Endodermal cell (in vitro differentiated cells): Measurements from ENCODE around the gene BANP. TPM values are rescaled to one million over a fixed set of nuclear protein-coding genes. Genes with fewer than 3 reads are reported as not detected.
"Not testable (repeated sequence)": the region's sequence is repeated elsewhere in the genome, so short reads cannot be mapped to it uniquely, and the experiment has no call there.

Experiments used
- DNase-seq: peaks from one replicate; pipeline ENCODE4 v3.0.0-alpha.2; 2017
- H3K27ac ChIP-seq: 2 replicates; pipeline ENCODE4 v1.5.1; 2013; ENCODE audit warnings: mild to moderate bottlenecking, low read depth, low read length, moderate library complexity
- H3K27me3 ChIP-seq: 2 replicates; pipeline ENCODE4 v1.6.1; 2013; ENCODE audit warnings: mild to moderate bottlenecking, low read length, moderate library complexity; ENCODE audit not compliant: insufficient read depth, control insufficient read depth, poor library complexity, severe bottlenecking
- H3K36me3 ChIP-seq: 2 replicates; pipeline ENCODE4 v1.7.0; 2013; ENCODE audit warnings: mild to moderate bottlenecking, low read length, moderate library complexity; ENCODE audit not compliant: control insufficient read depth, insufficient read depth
- H3K4me1 ChIP-seq: one replicate; pipeline ENCODE4 v1.7.0; 2013; ENCODE audit warnings: low read length; ENCODE audit not compliant: control insufficient read depth, insufficient read depth
- H3K4me3 ChIP-seq: 2 replicates; pipeline ENCODE4 v1.5.1; 2013; ENCODE audit warnings: mild to moderate bottlenecking, low read length, moderate library complexity
- H3K9ac ChIP-seq: 2 replicates; pipeline ENCODE4 v1.6.1; 2013; ENCODE audit warnings: mild to moderate bottlenecking, low read length, moderate library complexity; ENCODE audit not compliant: poor library complexity, severe bottlenecking; ENCODE audit errors: extremely low read depth
- H3K9me3 ChIP-seq: 2 replicates; pipeline ENCODE4 v1.6.1; 2013; ENCODE audit warnings: mild to moderate bottlenecking, low read length, moderate library complexity; ENCODE audit not compliant: control insufficient read depth
- H3K27ac Mint-ChIP-seq: 2 replicates; pipeline ENCODE4 v1.8.0; 2020; ENCODE audit warnings: mixed read lengths
- H3K27me3 Mint-ChIP-seq: 2 replicates; pipeline ENCODE4 v1.8.0; 2021; ENCODE audit warnings: mild to moderate bottlenecking, mixed read lengths; ENCODE audit not compliant: insufficient read depth
- H3K36me3 Mint-ChIP-seq: 2 replicates; pipeline ENCODE4 v1.8.0; 2020; ENCODE audit warnings: low read depth, mixed read lengths
- H3K4me1 Mint-ChIP-seq: 2 replicates; pipeline ENCODE4 v1.8.0; 2020; ENCODE audit warnings: mixed read lengths
- H3K4me3 Mint-ChIP-seq: 2 replicates; pipeline ENCODE4 v1.8.0; 2020; ENCODE audit warnings: mild to moderate bottlenecking, moderate library complexity, mixed read lengths
- H3K9me3 Mint-ChIP-seq: 2 replicates; pipeline ENCODE4 v1.8.0; 2020; ENCODE audit warnings: mild to moderate bottlenecking, mixed read lengths
- WGBS, 2 experiments: methylation state at CpG; one replicate each; pipeline versions ENCODE4 v1.1.5 to v1.1.7; 2013; ENCODE audit warnings: missing lambda C conversion rate in 2 of 2, mixed read lengths in 1 of 2; ENCODE audit not compliant: insufficient coverage in 1 of 2, insufficient read length in 1 of 2; 5-methylcytosine and 5-hydroxymethylcytosine counted together
- total RNA-seq, 2 donors: library from RNA; stranded (reverse); fragmentation: NEBNext Ultra II Directional in 1 of 2; extraction: Animal tissue kit (Norgen Biotek cat#: 25700) in 1 of 2; gene quantifications; 2 replicates in 1 of 2; 3 replicates in 1 of 2; pipeline ENCODE4 v1.2.1, GENCODE V29; 2021
- TF ChIP-seq, protein P1 (sequence below): fragments of 200-600 bp; sonication (generic); conservative IDR thresholded peaks from 2 replicates; pipeline ENCODE4 v1.5.0; 2021; ENCODE audit warnings: antibody characterized with exemption, mild to moderate bottlenecking

Gene BANP
- total RNA-seq, 2 donors from 2014 or later, result 39.5 to 45.5 TPM

- DNase-seq, result no peak
- H3K27me3 ChIP-seq, result no peaks in the 10 kb centered on the region
- no peak overlapping the region for H3K9ac ChIP-seq
- H3K27ac Mint-ChIP-seq, result peak overlapping the region; percentile 48
- no peaks in the 10 kb centered on the region for H3K4me1 Mint-ChIP-seq
- 96 to 99% methylated on average over 14 to 17 of the region's 17 CpGs for WGBS, 2 experiments
- no peaks in the 10 kb centered on the region for H3K27me3 Mint-ChIP-seq
- H3K9me3 ChIP-seq, result no peaks in the 10 kb centered on the region
- TF ChIP-seq, protein P1, sequence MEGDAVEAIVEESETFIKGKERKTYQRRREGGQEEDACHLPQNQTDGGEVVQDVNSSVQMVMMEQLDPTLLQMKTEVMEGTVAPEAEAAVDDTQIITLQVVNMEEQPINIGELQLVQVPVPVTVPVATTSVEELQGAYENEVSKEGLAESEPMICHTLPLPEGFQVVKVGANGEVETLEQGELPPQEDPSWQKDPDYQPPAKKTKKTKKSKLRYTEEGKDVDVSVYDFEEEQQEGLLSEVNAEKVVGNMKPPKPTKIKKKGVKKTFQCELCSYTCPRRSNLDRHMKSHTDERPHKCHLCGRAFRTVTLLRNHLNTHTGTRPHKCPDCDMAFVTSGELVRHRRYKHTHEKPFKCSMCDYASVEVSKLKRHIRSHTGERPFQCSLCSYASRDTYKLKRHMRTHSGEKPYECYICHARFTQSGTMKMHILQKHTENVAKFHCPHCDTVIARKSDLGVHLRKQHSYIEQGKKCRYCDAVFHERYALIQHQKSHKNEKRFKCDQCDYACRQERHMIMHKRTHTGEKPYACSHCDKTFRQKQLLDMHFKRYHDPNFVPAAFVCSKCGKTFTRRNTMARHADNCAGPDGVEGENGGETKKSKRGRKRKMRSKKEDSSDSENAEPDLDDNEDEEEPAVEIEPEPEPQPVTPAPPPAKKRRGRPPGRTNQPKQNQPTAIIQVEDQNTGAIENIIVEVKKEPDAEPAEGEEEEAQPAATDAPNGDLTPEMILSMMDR, result no peak
- H3K36me3 ChIP-seq, result peaks cover 4% of the 10 kb centered on the region
- H3K4me1 ChIP-seq, result no peaks in the 10 kb centered on the region
- no peak overlapping the region for H3K4me3 Mint-ChIP-seq
- peaks cover 35% of the 10 kb centered on the region for H3K36me3 Mint-ChIP-seq
- H3K9me3 Mint-ChIP-seq, result no peaks in the 10 kb centered on the region
- no peak overlapping the region for H3K4me3 ChIP-seq
- no peak overlapping the region for H3K27ac ChIP-seq
Measured at GRCh38 chr16:87993901-87994300, 42.7 kb downstream of the BANP start.

- no peaks in the 10 kb centered on the region for H3K9me3 Mint-ChIP-seq
- no peak overlapping the region for H3K4me3 ChIP-seq
Measured at GRCh38 chr16:87995644-87996043, 44.4 kb downstream of the BANP start.

DNA sequence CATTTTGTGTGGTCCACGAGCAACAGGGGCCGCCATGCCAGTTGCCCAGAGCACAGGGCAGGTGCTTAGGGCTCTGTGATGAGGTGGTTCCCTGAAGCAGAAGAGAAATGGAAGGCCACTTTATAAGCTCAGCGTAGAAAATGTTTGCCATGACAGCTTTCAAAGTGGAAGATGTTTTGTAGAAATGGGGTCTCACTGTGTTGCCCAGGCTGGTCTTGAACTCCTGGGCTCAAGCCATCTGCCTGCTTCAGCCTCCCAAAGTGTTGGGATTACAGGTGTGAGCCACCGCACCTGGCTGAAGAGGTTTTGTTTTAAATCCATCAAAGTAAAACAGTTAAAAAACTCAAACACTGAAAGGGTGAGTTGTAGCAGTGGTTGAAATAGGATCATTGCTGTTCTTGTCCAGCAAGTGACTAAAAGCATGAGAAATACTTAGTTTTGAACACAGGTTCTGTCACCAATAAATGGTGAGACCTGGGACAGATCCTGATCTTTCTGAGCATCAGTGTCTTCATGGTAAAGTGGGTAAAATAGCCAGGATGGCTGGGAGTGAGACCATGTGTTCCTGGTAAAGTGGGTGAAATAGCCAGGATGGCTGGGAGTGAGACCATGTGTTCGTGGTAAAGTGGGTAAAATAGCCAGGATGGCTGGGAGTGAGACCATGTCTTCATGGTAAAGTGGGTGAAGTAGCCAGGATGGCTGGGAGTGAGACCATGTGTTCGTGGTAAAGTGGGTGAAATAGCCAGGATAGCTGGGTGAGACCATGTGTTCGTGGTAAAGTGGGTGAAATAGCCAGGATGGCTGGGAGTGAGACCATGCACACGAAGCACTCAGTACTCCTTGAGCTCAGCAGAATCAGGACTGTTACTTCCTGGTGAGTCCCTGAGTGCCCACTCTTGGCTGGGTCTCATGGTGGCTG lies 46.0 kb downstream of the BANP start:
- Mint-ChIP-seq H3K9me3 (no peaks in the 10 kb centered on the region), H3K27ac (peak overlapping the region; percentile 28), H3K27me3 (no peaks in the 10 kb centered on the region), H3K36me3 (peaks cover 21% of the 10 kb centered on the region), H3K4me3 (no peak overlapping the region), H3K4me1 (no peaks in the 10 kb centered on the region)
- no peak for DNase-seq
- no peak overlapping the region for H3K27ac ChIP-seq
- TF ChIP-seq, protein P1, result no peak
- H3K9me3 ChIP-seq, result no peaks in the 10 kb centered on the region
- no peak overlapping the region for H3K4me3 ChIP-seq
- WGBS, 2 experiments, result 93% methylated on average over 8 of the region's 8 CpGs
- no peak overlapping the region for H3K9ac ChIP-seq
- no peaks in the 10 kb centered on the region for H3K4me1 ChIP-seq
- no peaks in the 10 kb centered on the region for H3K36me3 ChIP-seq
- no peaks in the 10 kb centered on the region for H3K27me3 ChIP-seq

More at GRCh38 chr16:87995644-87996043, 44.4 kb downstream of the BANP start:
- Mint-ChIP-seq H3K4me1 (no peaks in the 10 kb centered on the region), H3K36me3 (peaks cover 28% of the 10 kb centered on the region), H3K27me3 (no peaks in the 10 kb centered on the region), H3K4me3 (no peak overlapping the region), H3K27ac (peak overlapping the region; percentile 10)
- H3K4me1 ChIP-seq, result no peaks in the 10 kb centered on the region
- DNase-seq, result no peak
- peaks cover 4% of the 10 kb centered on the region for H3K36me3 ChIP-seq
- H3K9me3 ChIP-seq, result no peaks in the 10 kb centered on the region
- no peak overlapping the region for H3K9ac ChIP-seq
- TF ChIP-seq, protein P1, result no peak
- H3K27me3 ChIP-seq, result no peaks in the 10 kb centered on the region
- no peak overlapping the region for H3K27ac ChIP-seq
- 88 to 92% methylated on average over 12 to 17 of the region's 17 CpGs for WGBS, 2 experiments

DNA sequence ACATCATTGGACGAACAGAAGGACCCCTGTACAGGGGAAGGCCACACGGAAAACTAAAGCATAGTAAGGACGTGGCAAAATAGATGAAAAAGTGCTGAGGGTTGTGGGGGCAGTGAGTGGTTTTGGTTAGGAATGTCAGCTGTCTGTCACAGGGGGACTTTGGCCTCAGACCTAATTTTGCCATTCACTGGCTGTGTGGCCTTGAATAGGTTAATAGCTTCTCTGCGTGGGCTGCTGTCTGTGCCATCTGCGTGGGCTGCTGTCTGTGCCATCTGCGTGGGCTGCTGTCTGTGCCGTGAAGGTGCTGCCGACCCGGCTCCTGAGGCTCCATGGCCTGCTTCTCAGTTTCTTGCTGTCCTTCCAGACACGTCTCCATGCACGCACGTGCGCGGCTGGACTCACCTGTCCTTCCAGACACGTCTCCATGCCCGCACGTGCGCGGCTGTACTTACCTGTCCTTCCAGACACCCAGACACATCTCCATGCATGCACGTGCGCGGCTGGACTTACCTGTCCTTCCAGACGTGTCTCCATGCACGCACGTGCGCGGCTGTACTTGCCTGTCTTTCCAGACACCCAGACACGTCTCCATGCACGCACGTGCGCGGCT lies 47.1 kb downstream of the BANP start:
- not testable (repeated sequence) for H3K27me3 Mint-ChIP-seq, H3K4me1 Mint-ChIP-seq, DNase-seq, H3K27ac Mint-ChIP-seq, H3K9me3 Mint-ChIP-seq, H3K9me3 ChIP-seq, H3K27ac ChIP-seq, H3K27me3 ChIP-seq, H3K4me3 ChIP-seq, H3K9ac ChIP-seq, H3K4me3 Mint-ChIP-seq, H3K4me1 ChIP-seq, H3K36me3 ChIP-seq
- WGBS, 2 experiments, result 96 to 97% methylated on average over 18 to 32 of the region's 32 CpGs
- peaks cover 22% of the 10 kb centered on the region for H3K36me3 Mint-ChIP-seq

DNA sequence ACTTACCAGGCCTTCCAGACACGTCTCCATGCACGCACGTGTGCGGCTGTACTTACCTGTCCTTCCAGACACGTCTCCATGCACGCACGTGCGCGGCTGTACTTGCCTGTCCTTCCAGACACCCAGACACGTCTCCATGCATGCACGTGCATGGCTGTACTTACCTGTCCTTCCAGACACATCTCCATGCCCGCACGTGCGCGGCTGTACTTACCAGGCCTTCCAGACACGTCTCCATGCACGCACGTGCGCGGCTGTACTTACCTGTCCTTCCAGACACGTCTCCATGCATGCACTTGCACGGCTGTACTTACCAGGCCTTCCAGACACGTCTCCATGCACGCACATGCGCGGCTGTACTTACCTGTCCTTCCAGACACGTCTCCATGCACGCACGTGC lies 47.8 kb downstream of the BANP start:
- not testable (repeated sequence) for H3K9me3 ChIP-seq, H3K9me3 Mint-ChIP-seq, H3K4me3 ChIP-seq, H3K9ac ChIP-seq, H3K4me3 Mint-ChIP-seq, H3K27ac Mint-ChIP-seq, H3K27ac ChIP-seq, H3K4me1 ChIP-seq, DNase-seq, H3K36me3 ChIP-seq, H3K27me3 Mint-ChIP-seq, H3K27me3 ChIP-seq, H3K4me1 Mint-ChIP-seq
- H3K36me3 Mint-ChIP-seq, result peaks cover 25% of the 10 kb centered on the region
- 91 to 94% methylated on average over 20 to 28 of the region's 29 CpGs for WGBS, 2 experiments
